ENCODE measurements around the gene MCTP2. TPM values are rescaled to one million over a fixed set of nuclear protein-coding genes. Genes with fewer than 3 reads are reported as not detected.

MCTP2 gene
- polyA plus RNA-seq, 1 experiment = 9.5 TPM

DNA sequence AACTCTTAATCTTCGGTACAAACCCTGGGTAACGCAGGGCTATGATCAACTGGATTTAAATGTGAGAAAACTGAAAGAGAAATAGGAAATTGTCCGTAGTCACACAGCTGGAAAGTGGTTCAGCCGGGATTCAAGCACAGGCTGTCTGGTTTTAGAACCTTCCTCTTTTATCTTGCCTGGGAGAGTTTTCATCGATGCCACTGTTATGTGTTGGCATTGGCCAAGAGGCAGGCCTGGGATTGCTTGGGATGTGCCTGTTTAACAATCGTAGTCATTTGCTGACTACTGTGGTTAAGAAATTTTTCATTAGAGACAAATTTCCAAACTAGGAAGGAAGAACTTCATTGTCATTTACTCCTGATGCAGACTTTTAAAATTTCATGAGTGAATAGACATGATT lies 4.3 kb downstream of the MCTP2 start:
- TF ChIP-seq, protein P1, sequence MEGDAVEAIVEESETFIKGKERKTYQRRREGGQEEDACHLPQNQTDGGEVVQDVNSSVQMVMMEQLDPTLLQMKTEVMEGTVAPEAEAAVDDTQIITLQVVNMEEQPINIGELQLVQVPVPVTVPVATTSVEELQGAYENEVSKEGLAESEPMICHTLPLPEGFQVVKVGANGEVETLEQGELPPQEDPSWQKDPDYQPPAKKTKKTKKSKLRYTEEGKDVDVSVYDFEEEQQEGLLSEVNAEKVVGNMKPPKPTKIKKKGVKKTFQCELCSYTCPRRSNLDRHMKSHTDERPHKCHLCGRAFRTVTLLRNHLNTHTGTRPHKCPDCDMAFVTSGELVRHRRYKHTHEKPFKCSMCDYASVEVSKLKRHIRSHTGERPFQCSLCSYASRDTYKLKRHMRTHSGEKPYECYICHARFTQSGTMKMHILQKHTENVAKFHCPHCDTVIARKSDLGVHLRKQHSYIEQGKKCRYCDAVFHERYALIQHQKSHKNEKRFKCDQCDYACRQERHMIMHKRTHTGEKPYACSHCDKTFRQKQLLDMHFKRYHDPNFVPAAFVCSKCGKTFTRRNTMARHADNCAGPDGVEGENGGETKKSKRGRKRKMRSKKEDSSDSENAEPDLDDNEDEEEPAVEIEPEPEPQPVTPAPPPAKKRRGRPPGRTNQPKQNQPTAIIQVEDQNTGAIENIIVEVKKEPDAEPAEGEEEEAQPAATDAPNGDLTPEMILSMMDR (IDR thresholded peaks at IDR 0.05; ENCODE audit: insufficient read depth, low read depth, low read length) = no peak
- ChIA-PET POLR2A (no interaction called here), CTCF (interaction anchor here (0.7 kb wide), 1 partner anchor 1444 kb away, joined by 3 read pairs; no protein-coding TSS in a partner anchor)
- Histone ChIP-seq H3K36me3 (ENCODE audit: control insufficient read depth, insufficient read depth, low read length) (no peaks in the 10 kb centered on the region), H3K4me3 (ENCODE audit: low read depth, low read length) (no peak overlapping the region), H3K27me3 (ENCODE audit: control insufficient read depth, insufficient read depth, low read length) (no peaks in the 10 kb centered on the region; the same call in 1 of the 2 replicates)
- no peak for DNase-seq (ENCODE audit: low read depth)

DNA sequence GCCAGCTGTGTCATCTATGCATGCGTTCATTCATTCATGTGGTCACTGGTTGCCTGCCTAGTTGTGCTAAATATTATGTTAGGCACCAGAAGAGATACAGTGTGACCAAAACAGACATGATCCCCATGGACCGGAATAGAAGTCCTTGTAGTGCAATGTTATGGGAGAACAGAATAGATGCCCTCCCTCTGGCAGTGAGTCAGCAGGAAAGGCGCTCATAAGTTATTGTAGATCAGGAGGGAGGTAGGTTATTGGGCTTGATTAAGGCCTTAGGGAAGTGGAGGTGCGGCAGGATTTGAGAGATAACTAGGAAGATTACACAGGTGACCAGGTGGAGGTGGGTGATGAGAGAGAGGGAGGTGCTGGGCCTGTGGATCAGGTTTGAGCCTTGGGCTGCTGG lies 5.2 kb downstream of the MCTP2 start:
- ChIA-PET POLR2A (no interaction called here), CTCF (no interaction called here)
- DNase-seq (ENCODE audit: low read depth) = no peak

DNA sequence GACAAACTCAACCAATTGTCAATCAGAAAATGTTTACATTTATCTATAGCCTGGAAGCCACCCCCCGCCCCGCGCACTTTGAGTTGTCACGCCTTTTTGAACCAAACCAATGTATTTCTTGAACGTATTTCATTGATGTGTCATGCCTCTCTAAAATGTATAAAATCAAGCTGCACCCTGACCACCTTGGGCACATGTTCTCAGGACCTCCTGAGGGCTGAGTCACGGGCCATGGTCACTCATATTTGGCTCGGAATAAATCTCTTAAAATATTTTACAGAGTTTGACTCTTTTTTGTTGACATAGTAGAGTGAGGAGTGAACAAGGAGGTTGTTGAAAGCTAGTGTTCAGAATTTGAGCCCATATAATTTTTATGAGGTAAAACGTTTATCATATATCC lies 6.5 kb downstream of the MCTP2 start:
- POLR2A ChIA-PET = no interaction called here
- TF ChIP-seq, protein P1 (IDR thresholded peaks at IDR 0.05; ENCODE audit: insufficient read depth, low read depth, low read length) = no peak
- DNase-seq (ENCODE audit: low read depth) = no peak
- CTCF ChIA-PET = interaction anchor here (0.8 to 1.8 kb wide), 2 partner anchors 10 to 18 kb away, joined by 3 to 8 read pairs; no protein-coding TSS in a partner anchor
- Histone ChIP-seq H3K27me3 (ENCODE audit: control insufficient read depth, insufficient read depth, low read length) (no peaks in the 10 kb centered on the region), H3K4me3 (ENCODE audit: low read depth, low read length) (no peak overlapping the region), H3K36me3 (ENCODE audit: control insufficient read depth, insufficient read depth, low read length) (no peaks in the 10 kb centered on the region)

More for the DNA sequence above, 5.2 kb downstream of the MCTP2 start:
- H3K27me3 ChIP-seq (ENCODE audit: control insufficient read depth, insufficient read depth, low read length) = no peaks in the 10 kb centered on the region; the same call in 1 of the 2 replicates
- TF ChIP-seq, protein P1 (IDR thresholded peaks at IDR 0.05; ENCODE audit: insufficient read depth, low read depth, low read length) = no peak
- no peaks in the 10 kb centered on the region for H3K36me3 ChIP-seq (ENCODE audit: control insufficient read depth, insufficient read depth, low read length)
- H3K4me3 ChIP-seq (ENCODE audit: low read depth, low read length) = no peak overlapping the region

DNA sequence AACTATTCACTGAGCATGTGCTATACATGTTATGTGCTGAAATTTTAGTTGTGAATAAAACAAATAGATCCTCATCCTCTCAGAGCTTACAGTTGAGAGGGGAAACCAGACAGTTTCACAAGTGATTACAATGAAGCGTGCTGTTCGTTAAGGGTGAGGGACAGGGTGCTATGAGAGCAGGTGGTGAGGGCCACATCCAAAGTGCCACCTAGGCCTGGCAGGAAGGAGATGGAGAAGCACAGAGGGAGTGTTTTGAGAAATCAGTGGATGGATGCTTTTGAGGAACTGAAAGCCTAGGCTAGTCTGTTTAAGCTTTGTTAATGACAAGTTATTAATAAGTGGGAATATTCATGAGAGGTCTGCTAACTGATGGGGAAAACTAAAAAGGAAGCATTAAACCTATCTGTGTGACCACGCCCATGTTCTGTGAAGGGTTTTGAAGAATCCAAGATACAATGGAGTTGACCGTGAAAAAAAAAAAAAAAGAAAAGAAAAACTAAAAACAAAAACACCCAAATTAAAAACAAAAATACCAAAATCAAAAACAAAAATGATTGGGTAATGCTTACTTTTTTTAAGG lies 7.3 kb downstream of the MCTP2 start:
- TF ChIP-seq, protein P1 (IDR thresholded peaks at IDR 0.05; ENCODE audit: insufficient read depth, low read depth, low read length) = no peak
- no peak for DNase-seq (ENCODE audit: low read depth)
- no peaks in the 10 kb centered on the region for H3K36me3 ChIP-seq (ENCODE audit: control insufficient read depth, insufficient read depth, low read length)
- ChIA-PET CTCF (interaction anchor here (0.8 to 1.8 kb wide), 3 partner anchors 10 to 17 kb away, joined by 3 to 8 read pairs (median 4); no protein-coding TSS in a partner anchor), POLR2A (no interaction called here)
- no peak overlapping the region for H3K4me3 ChIP-seq (ENCODE audit: low read depth, low read length)
- no peaks in the 10 kb centered on the region for H3K27me3 ChIP-seq (ENCODE audit: control insufficient read depth, insufficient read depth, low read length)

DNA sequence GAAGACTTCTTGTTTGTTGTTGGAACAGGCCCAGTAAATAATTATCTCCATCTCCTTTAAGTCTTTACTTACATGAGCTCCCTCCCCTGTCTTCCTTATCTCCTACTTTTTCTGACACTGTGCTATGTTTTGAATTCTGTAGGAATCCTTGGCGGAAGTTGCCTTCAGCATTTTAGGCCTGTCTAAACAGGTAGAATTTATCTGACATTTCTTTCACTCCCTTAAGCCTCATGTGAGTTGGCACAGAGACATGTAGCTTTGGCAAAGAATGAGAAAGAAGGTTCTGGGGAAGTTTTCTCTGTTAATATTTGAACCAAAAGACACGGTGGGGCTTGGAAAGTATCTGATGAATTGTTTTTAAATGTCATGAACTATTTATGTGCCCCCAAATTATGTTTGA lies 8.1 kb downstream of the MCTP2 start:
- no peak overlapping the region for H3K4me3 ChIP-seq (ENCODE audit: low read depth, low read length)
- no peak for DNase-seq (ENCODE audit: low read depth)
- ChIA-PET CTCF (interaction anchor here (0.6 to 1.9 kb wide), 2 partner anchors 9 to 1322 kb away, joined by 3 to 4 read pairs; no protein-coding TSS in a partner anchor), POLR2A (no interaction called here)
- H3K36me3 ChIP-seq (ENCODE audit: control insufficient read depth, insufficient read depth, low read length) = no peaks in the 10 kb centered on the region
- TF ChIP-seq, protein P1 (IDR thresholded peaks at IDR 0.05; ENCODE audit: insufficient read depth, low read depth, low read length) = no peak
- no peaks in the 10 kb centered on the region for H3K27me3 ChIP-seq (ENCODE audit: control insufficient read depth, insufficient read depth, low read length)

Measured in BJ (cell line).